OCI-M1 (cell line): ENCODE data around the gene KNTC1.
"Not testable (repeated sequence)": the region's sequence is repeated elsewhere in the genome, so short reads cannot be mapped to it uniquely, and the experiment has no call there.

Experiments
- DNase-seq: peaks from one replicate; lab custom pipeline; 2025; lab: John Stamatoyannopoulos, UW

The KNTC1 gene

DNA sequence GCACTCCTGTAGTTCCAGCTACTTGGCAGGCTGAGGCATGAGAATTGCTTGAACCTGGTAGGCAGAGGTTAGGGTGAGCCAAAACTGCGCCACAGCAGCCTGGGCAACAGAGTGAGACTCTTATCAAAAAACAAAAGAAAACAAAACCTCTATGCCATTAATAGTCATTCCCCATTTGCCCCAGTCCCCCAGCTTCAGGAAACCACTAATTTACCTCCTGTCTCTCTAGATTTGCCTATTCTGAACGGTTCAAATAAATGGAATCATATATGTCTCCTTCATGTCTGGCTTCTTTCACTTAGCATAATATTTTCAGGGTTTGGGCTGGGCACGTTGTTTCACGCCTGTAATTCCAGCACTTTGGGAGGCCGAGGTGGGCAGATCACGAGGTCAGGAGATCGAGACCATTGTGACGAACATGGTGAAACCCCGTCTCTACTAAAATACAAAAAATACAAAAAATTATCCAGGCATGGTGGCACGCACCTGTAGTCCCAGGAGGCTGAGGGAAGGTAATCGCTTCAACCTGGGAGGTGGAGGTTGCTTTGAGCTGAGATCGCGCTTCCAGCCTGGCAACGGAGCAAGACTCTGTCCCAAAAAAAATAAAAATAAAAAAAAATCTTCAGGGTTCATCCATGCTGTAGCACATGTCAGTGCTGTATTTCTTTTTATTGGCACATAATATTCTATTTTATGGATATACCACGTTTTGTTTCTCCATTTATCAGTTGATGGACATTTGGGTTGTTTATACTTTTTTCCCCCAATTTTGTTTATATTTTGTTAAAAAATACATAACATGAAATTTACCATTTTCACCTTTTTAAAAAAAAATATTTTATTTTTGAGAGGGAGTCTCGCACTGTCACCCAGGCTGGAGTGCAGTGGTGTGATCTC is 31.9 kb downstream of the KNTC1 start:
- DNase-seq, result no peak

DNA sequence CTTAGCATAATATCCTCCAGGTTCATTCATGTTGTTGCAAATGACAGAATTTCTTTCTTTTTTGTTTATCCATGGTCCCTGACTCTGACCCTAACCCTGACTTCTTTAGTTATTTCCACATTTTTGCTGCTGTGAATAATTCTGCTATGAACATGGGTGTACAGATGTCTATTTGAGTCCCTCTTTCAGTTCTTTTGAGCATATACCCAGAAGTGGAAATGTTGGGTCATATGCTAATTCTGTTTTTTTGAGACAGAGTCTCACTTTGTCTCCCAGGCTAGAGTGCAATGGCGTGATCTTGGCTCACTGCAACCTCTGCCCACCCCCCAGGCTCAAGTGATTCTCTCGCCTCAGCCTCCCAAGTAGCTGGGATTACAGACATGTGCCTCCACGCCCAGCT is 33.1 kb downstream of the KNTC1 start:
- no peak for DNase-seq

DNA sequence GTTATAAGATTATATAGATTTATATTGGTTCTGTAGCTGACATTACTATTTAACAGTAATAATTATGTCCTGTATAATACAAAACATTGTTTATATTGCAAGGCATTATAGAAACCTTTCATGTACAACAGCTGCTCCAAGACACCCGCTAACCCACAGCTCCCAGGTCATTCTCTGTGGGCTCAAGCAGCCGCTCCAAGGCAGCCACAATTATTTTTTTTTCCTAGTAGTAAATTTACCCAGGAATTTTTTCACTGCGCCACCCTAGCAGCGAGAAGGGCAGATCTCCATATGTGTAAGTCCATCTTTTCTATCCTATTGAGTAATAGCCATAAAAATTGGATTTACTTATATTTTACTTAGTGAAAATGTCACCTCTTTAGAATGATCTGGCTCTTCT is 36.3 kb downstream of the KNTC1 start:
- DNase-seq, result no peak

DNA sequence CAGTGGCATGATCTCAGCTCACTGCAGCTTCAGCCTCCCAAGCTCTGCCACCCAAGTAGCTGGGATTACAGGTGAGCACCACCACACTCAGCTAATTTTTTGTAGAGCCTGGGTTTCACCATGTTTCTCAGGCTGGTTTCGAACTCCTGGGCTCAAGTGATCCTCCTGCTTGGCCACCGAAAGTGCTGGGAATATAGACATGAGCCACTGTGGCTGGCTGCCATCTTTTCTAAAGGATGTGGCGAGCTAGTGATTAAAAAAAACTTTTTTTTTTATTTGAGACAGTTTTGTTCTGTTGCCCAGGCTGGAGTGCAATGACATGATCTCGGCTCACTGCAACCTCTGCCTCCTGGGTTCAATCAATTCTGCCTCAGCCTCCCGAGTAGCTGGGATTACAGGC is 39.8 kb downstream of the KNTC1 start:
- not testable (repeated sequence) for DNase-seq

DNA sequence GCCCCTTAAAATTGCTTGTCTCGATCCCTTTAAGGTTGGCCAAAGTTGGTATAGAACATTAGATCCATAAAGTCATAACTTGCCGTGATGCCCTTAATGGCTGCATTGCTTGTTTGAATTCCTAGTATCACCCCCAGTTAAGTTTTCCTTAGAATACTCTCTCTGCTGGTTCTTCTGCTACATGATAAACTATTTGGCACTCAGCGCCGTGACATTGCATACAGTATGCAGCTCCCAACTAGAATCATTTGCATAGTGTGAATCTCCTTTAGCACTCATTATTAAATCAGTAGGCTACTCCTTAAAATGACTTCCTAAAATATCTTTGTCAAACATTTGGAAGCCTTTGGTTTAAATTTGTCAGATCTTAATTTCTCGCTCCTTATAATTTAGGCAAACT is 42.2 kb downstream of the KNTC1 start:
- no peak for DNase-seq

DNA sequence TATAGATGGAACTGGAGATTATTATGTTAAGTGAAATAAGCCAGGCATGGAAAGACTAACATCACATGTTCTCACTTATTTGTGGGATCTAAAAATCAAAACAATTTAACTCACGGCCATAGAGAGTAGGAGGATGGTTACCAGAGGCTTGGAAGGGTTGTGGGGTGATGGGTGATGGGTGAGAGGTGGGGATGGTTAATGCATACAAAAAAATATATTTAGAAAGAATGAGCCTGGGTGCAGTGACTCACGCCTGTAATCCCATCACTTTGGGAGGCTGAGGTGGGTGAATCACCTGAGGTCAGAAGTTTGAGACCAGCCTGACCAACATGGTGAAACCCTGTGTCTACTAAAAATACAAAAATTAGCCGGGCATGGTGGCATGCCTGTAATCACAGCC is 43.0 kb downstream of the KNTC1 start:
- DNase-seq, result not testable (repeated sequence)

DNA sequence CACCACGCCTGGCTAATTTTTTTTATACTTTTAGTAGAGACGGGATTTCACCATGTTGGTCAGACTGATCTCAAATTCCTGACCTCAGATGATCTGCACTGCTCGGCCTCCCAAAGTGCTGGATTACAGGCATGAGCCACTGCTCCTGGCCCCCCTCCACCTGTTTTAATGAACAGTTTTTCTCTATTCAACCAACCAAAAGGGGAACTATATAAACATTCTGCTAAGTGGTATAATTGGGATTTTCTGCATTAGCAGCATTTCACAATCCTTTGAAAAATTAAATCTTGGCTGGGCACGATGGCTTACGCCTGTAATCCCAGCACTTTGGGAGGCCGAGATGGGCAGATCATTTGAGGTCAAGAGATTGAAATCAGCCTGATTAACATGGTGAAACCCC is 44.8 kb downstream of the KNTC1 start:
- no peak for DNase-seq

DNA sequence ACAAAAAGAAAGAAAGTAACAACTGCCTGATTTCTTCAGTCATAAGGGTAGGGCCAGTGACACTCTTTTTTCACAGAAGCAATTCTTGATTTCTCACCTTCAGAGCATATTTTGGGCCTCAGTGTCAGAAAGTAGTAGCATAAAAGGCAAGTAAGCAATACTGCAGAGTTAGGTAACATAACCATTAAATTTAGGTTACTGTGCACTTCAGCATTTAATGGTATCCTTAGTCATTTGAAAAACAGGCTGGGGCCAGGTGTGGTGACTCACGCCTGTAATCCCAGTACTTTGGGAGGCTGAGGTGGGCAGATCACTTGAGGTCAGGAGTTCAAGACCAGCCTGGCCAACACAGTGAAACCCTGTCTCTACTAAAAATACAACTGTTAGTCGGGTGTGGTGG is 56.2 kb downstream of the KNTC1 start:
- not testable (repeated sequence) for DNase-seq

DNA sequence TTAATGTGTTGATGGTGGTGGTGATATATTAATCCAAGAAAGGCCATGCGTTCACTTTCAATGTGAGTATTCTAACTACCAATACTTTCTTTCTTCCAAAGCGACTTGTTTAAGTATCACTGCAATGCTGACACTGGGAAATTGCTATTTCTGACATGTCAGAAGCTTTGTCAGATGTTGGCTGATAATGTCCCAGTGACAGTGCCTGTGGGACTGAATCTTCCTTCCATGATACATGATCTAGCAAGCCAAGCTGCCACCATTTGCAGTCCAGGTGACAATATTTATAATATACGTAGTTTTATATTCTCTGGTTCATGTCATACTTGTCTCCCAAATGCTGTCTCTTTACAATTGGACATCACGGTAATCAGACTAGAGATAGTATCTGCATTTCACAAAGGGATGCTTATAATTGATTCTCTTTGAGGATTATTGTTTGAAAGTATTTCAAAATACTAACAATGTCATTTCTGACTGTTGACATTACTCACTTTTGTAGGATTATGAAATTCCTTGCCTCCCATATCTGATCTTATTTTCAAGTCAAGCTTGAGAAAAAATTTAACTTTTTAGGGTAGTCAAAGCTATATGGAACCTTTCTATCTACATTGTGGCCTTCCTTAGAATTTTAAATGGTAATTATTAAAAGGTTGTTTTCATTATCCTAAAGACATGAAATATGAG is 57.3 kb downstream of the KNTC1 start:
- DNase-seq, result no peak

DNA sequence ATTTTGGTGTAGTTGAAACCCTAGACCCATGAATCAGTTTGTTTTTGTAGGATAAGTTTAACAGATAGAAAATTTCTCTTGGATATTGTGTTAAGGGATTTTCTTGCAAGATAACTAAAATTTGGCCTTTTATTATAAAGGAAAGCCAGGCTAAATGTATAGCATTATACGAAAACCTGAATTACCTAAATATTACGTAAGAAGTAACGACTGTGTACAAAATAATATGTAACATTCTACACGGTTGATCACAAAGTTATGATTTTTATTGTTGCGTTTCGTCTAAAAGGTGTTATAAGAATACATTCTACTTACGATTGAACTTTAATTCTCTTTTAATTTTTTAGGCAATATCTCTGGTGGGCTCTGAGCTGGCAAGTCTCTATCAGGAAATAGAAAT is 63.9 kb downstream of the KNTC1 start:
- no peak for DNase-seq

DNA sequence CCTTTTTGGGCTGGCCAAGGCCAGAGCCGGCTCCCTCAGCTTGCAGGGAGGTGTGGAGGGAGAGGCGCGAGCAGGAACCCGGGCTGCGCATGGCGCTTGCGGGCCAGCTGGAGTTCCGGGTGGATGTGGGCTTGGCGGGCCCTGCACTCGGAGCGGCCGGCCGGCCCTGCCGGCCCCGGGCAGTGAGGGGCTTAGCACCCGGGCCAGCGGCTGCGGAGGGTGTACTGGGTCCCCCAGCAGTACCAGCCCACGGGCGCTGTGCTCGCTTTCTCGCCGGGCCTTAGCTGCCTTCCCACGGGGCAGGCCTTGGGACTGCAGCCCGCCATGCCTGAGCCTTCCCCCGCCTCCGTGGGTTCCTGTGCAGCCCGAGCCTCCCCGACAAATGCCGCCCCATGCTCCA is 64.9 kb downstream of the KNTC1 start:
- not testable (repeated sequence) for DNase-seq

DNA sequence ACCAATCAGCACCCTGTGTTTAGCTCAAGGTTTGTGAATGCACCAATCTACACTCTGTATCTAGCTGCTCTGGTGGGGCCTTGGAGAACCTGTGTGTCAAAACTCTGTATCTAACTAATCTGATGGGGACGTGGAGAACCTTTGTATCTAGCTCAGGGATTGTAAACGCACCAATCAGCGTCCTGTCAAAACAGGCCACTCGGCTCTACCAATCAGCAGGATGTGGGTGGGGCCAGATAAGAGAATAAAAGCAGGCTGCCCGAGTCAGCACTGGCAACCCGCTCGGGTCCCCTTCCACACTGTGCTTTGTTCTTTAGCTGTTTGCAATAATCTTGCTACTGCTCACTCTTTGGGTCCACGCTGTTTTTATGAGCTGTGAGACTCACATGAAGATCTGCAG is 65.5 kb downstream of the KNTC1 start:
- not testable (repeated sequence) for DNase-seq

DNA sequence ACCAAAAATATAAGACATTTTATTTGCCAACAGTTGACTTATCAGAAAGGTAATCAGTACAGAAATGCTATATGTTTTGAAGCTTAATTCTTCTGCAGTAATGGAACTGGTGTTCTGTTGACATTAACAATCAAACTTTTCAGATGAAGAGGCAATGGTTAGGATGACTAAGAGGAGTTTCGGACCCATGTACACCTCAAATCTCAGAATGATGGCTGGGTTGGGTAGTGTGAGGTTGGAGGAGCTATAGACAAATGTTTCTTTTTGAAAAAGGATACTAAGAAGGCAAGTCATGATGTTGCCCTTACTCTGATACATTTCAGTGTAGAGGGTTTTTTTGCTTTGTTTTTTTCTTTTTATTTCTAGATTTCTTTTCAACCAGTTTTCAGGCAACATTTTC is 66.9 kb downstream of the KNTC1 start:
- no peak for DNase-seq

DNA sequence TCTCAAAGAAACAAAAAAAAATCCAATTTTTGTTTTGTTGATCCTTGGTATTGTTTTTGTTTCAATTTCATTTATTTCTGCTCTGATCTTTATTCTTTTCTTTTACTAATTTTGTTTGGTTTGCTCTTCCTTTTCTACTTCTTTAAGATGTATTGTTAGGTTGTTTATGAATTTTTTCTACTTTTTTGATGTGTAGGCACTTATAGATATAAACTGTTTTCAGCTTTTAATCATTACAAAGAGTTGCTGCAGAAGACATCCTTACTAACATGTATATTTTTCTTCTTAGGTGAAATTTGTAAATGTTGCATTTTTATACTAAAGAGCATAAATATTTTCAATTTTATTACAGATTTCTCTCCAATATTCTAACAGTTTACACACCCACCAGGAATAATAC is 69.8 kb downstream of the KNTC1 start:
- no peak for DNase-seq

DNA sequence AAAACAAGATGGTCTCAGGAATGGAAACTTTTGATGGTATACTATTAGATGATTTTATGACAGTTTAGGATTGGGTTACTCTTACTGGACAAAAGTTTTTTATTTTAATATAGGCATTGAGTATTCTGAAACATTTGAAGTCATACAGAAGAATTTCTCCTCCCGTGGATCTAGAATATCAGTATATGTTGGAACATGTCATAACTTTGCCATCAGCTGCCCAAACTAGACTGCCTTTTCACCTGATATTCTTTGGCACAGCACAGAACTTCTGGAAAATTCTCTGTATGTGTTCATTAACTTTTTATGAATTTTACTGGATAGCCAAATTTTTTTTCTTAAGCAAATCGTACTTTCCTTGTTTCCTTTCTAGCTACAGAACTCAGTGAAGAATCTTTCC is 75.4 kb downstream of the KNTC1 start:
- DNase-seq, result no peak

DNA sequence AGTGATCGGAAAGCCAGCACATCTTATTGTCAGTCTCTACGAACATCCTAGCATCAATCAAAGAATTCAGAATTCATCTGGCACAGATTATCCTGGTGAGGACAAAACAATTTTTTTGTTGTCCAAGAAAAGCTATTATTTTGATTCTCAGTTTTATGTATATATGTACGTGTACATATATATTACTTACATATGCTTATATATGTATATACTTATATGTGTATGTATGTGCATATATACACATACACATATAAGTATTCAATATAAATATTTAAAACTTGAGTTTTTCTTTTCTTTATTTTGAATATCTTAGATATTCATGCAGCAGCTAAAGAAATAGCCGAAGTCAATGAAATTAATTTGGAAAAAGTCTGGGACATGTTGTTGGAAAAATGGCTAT is 77.9 kb downstream of the KNTC1 start:
- no peak for DNase-seq

DNA sequence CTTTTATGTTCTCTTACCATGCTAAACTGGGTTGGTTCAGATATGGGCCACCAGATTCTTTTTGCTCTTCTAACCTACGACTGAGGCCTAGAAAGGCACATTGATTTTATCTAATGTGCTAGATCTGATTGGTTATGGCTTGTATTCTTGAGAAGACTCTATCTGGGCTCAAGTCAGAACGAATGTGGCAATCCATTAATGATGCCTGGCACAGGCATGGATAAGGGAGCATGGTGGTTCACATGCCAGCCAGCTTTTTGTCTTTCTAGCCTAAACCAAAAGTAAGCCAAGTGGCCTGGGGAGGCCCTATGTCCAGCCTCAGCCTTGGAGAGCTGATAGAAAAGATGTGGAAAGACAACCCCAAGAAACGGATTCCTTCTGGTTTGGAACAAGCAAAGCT is 82.7 kb downstream of the KNTC1 start:
- no peak for DNase-seq

DNA sequence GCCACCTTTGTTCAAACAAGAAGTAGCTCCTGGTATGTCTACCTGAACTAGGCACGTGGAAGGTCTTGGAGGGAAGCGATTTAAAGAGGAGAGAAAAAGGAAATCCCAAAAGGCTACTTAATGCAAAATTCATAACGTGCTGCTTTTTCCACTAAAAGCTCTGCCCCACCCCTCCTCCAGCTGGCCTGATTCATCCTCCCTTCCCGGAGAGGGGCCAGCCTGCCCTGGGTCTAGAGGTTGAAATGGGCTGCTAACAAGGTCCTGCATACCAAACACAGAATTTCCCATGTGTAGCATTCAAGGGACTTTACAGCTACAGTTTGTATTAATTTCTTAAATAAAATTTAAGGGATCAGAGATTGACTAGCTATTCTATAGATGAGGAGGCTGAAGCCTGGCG is 83.2 kb downstream of the KNTC1 start:
- no peak for DNase-seq

DNA sequence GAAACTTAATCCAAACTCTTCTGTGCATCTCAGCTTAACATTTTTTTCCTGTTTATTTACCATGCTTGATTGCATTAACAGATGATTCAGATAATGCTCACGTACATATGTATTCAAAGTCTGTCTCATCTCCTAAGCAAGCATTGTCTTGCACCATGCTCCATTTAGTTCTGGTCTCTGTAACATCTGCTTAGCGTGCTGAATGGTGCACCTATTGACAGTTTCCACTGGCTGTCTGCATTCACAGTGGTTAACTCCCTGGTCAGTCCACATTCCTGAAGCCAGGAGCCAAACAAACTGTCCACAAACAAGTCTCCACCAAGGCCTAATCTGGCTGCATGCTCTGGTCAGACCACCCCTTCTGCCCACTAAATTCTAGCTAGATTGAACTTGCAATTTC is 83.9 kb downstream of the KNTC1 start:
- no peak for DNase-seq

DNA sequence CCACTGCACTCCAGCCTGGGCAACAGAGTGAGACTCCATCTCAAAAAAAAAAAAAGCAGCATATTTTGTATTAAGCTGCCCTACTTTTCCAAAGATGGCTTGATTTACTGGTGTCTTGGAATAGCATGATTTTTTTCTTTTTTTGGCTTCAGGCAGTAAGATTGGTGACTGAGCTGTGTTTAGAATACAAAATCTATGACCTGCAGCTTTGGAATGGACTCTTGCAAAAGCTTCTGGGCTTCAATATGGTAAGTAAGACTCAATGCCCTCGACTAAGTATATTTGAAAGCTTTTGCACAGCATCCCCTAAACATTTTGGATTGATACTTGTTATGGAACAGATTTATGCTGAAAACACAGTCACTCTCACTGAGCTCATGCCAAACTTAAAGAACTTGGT is 87.8 kb downstream of the KNTC1 start:
- no peak for DNase-seq

DNA sequence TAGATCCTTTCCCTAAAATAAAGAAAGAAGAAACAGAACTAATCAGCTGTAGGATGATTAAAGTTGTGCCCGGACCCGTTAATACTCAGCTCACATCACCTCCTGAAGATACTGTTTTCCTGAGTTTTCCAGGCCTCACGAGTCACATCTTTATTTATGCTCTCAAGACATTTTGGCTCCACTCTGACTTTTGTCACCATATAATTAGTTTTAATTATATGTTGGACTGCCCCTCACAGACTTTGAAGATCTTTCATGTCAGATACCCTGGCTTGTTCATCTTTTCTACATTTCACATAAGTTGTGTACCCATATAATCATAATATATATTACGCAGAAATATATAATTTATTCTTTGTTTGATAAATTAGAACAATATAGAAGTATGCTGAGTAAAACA is 88.7 kb downstream of the KNTC1 start:
- no peak for DNase-seq

DNA sequence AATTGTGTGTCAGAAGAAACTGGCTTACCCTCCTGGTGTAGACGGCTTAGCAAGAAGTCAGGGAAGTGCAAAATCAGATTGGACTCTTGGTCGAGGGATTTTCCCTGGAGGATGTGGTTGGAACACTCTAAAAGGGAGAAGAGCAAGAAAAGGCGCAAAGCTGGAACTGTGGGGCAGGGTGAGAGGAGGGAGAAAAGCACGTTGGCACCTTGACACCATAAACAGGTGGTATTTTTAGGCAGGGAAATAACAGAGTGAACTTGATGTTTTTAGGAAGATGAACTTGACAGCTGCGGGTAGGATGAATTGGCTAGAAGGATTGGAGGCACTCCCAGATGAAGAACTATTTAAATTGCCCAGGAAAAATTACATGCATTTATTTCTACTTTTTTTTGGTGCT is 108.4 kb downstream of the KNTC1 start:
- no peak for DNase-seq

DNA sequence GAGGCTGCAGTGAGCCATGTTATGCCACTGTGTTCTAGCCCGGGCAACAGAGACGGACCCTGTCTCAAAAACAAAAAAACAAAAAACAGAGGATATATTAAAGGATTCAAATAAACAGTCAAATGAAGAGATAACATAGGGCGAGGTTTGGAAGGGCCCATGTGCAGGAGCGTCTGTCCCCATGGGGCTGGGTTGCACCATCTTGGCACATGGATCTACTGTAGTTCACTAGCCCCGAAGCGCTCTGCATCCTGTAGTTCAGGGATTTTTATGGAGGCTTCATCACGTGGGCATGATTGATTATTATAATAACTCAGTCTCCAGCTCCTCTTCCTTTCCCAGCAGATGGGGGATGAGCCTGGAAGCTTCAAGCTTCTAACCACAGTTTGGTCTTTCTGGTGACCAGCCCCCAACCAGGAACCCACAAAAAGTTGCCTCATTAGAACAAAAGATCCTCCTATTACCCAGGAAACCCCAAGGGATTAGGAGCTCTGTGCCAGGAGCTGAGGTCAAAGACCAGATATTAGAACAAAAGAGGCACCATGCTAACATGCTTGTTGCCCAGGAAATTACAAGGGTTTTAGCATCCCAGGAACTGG is 116.3 kb downstream of the KNTC1 start:
- no peak for DNase-seq
